SK-N-SH (cell line): ENCODE measurements around the gene ROBO1. TPM values are rescaled to one million over a fixed set of nuclear protein-coding genes. Genes with fewer than 3 reads are reported as not detected.
A peak's percentile ranks its signal among the peaks of the same experiment; 100 is the strongest.
"Not testable (repeated sequence)": the region's sequence is repeated elsewhere in the genome, so short reads cannot be mapped to it uniquely, and the experiment has no call there.

Experiments
- CTCF ChIA-PET: fragments of 300-600, 350-600 bp; formaldehyde crosslinking; extraction: SDS; loops from one replicate; lab custom pipeline; 2021; lab: Yijun Ruan, JAX
- POLR2A ChIA-PET: fragments of 350-600 bp; sonication (Branson Sonifier 250); formaldehyde crosslinking; extraction: SDS; loops from one replicate; lab custom pipeline; 2020; ENCODE audit warnings: antibody characterized with exemption, inconsistent platforms; lab: Yijun Ruan, JAX
- DNase-seq: peaks from one replicate; pipeline ENCODE4 v3.0.0; 2012
- H2AFZ ChIP-seq: fragments of 200-600 bp; sonication (generic); 2 replicates; pipeline ENCODE4 v1.8.1; 2016; ENCODE audit warnings: antibody characterized with exemption, mild to moderate bottlenecking, low read depth
- H3F3A ChIP-seq: fragments of 200-600 bp; sonication (generic); replicated peaks from 2 replicates; pipeline ENCODE3; 2016; ENCODE audit warnings: antibody characterized with exemption, mild to moderate bottlenecking; ENCODE audit not compliant: insufficient read depth
- H3K27ac ChIP-seq, 2 experiments: fragments of 200-500 bp in 1 of 2; fragments of 200-600 bp in 1 of 2; sonication (Bioruptor generic) in 1 of 2; sonication (generic), shearing (Covaris generic) in 1 of 2; 2 replicates each; pipeline versions ENCODE4 v1.5.1 to v1.6.1; 2014 to 2016; ENCODE audit warnings: low read depth in 2 of 2, inconsistent platforms in 1 of 2, low read length in 1 of 2, mild to moderate bottlenecking in 1 of 2, mixed read lengths in 1 of 2
- H3K27me3 ChIP-seq: fragments of 200-600 bp; sonication (generic), shearing (Covaris generic); 2 replicates; pipeline ENCODE4 v1.6.1; 2016; ENCODE audit warnings: mixed run types; ENCODE audit not compliant: insufficient read depth
- H3K36me3 ChIP-seq, 2 experiments: fragments of 200-500 bp in 1 of 2; fragments of 200-600 bp in 1 of 2; sonication (Bioruptor generic) in 1 of 2; sonication (generic) in 1 of 2; replicated peaks in 1 of 2; 2 replicates each; pipeline versions ENCODE3 to v1.5.1; 2014 to 2016; ENCODE audit warnings: low read length in 1 of 2, mild to moderate bottlenecking in 1 of 2; ENCODE audit not compliant: insufficient read depth in 2 of 2, control insufficient read depth in 1 of 2
- H3K4me1 ChIP-seq, 2 experiments: fragments of 200-500 bp in 1 of 2; fragments of 200-600 bp in 1 of 2; sonication (Bioruptor generic) in 1 of 2; sonication (generic), shearing (Covaris generic) in 1 of 2; 2 replicates each; pipeline versions ENCODE4 v1.5.1 to v1.6.1; 2014 to 2016; ENCODE audit warnings: low read depth in 1 of 2, low read length in 1 of 2, mixed run types in 1 of 2; ENCODE audit not compliant: insufficient read depth in 2 of 2, control insufficient read depth in 1 of 2
- H3K4me2 ChIP-seq: fragments of 200-600 bp; sonication (generic), shearing (Covaris generic); 2 replicates; pipeline ENCODE4 v1.6.1; 2017; ENCODE audit warnings: mixed run types
- H3K4me3 ChIP-seq, 2 experiments: fragments of 200-500 bp in 1 of 2; fragments of 200-600 bp in 1 of 2; sonication (Bioruptor generic) in 1 of 2; sonication (generic), shearing (Covaris generic) in 1 of 2; 2 replicates each; pipeline versions ENCODE4 v1.5.1 to v1.8.1; 2014 to 2016; ENCODE audit warnings: low read depth in 2 of 2, inconsistent platforms in 1 of 2, low read length in 1 of 2, mild to moderate bottlenecking in 1 of 2, mixed read lengths in 1 of 2, moderate library complexity in 1 of 2
- H3K79me2 ChIP-seq: fragments of 200-600 bp; sonication (generic); 2 replicates; pipeline ENCODE4 v1.8.1; 2017; ENCODE audit warnings: mild to moderate bottlenecking; ENCODE audit not compliant: insufficient read depth
- H3K9ac ChIP-seq: fragments of 200-600 bp; sonication (generic); 2 replicates; pipeline ENCODE4 v1.6.1; 2017; ENCODE audit warnings: mixed run types
- H3K9me2 ChIP-seq: fragments of 200-600 bp; sonication (generic); 2 replicates; pipeline ENCODE4 v1.6.1; 2017; ENCODE audit warnings: mixed run types
- H3K9me3 ChIP-seq: fragments of 200-600 bp; sonication (generic); 2 replicates; pipeline ENCODE4 v1.6.1; 2017; ENCODE audit warnings: mixed run types, mild to moderate bottlenecking, moderate library complexity
- H4K20me1 ChIP-seq: fragments of 200-600 bp; sonication (generic); 2 replicates; pipeline ENCODE4 v1.6.1; 2017; ENCODE audit warnings: mild to moderate bottlenecking, mixed run types; ENCODE audit not compliant: insufficient read depth
- GABPA ChIP-seq: IDR thresholded peaks from 2 replicates; pipeline ENCODE4 v1.4.0; 2012; ENCODE audit warnings: low read depth, mild to moderate bottlenecking
- RCOR1 ChIP-seq: fragments of 150-350 bp; IDR thresholded peaks from 2 replicates; pipeline ENCODE4 v1.6.1; 2017; ENCODE audit warnings: antibody characterized with exemption, low read length
- WGBS: methylation state at CpG from one replicate; pipeline ENCODE4 v1.1.6; 2017; ENCODE audit warnings: low lambda C conversion rate; 5-methylcytosine and 5-hydroxymethylcytosine counted together
- polyA plus RNA-seq, 3 experiments: library from polyadenylated mRNA; depleted of rRNA; stranded (reverse); fragments of >200 nt; gene quantifications; 2 replicates each; pipeline ENCODE4 v1.2.3, GENCODE V29; 2012
- TF ChIP-seq, protein P1 (sequence below): IDR thresholded peaks from 2 replicates; pipeline ENCODE4; 2012

Gene ROBO1
- polyA plus RNA-seq, 1 of the 3 experiments (the other 2 are of a cell fraction), result 22.7 TPM

DNA sequence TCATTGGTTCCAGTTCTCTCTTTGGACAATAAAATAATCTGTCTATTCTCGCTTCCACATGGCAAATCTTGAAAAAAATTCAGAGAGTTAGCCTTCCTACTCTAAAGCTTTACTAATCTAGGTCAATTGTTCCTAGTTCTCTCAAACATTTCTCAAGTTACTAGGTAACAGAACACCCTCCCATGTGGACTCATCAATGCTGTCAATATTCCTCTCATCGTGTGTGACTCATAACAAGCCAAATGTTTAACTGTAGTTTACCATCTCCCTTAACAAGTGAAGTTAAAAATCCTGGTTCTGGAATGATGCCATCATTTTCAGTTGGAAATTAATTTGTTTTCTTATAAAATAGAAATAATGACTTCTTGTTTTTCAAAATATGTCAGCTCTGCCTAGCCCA lies 438.6 kb downstream of the ROBO1 start:
- H3K4me3 ChIP-seq, result no peak overlapping the region
- no peaks in the 10 kb centered on the region for H3K9me3 ChIP-seq
- no peaks in the 10 kb centered on the region for H3K36me3 ChIP-seq
- CTCF ChIA-PET, result no interaction called here
- WGBS, result 77% methylated on average over 2 of the region's 2 CpGs
- H3K79me2 ChIP-seq, result no peaks in the 10 kb centered on the region
- no peaks in the 10 kb centered on the region; the same call in 1 of the 2 replicates for H3K9me2 ChIP-seq
- no peak overlapping the region for H3K4me2 ChIP-seq
- H3K27me3 ChIP-seq, result no peaks in the 10 kb centered on the region
- TF ChIP-seq, protein P1, sequence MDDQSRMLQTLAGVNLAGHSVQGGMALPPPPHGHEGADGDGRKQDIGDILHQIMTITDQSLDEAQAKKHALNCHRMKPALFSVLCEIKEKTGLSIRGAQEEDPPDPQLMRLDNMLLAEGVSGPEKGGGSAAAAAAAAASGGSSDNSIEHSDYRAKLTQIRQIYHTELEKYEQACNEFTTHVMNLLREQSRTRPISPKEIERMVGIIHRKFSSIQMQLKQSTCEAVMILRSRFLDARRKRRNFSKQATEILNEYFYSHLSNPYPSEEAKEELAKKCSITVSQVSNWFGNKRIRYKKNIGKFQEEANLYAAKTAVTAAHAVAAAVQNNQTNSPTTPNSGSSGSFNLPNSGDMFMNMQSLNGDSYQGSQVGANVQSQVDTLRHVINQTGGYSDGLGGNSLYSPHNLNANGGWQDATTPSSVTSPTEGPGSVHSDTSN, result 0 out of 2 replicates have a peak, but pooled peaks have one; percentile 7
- TF ChIP-seq RCOR1, result no peak
- no peaks in the 10 kb centered on the region for H3K4me1 ChIP-seq
- no peaks in the 10 kb centered on the region for H4K20me1 ChIP-seq
- no peak overlapping the region for H2AFZ ChIP-seq
- H3K27ac ChIP-seq, result no peak overlapping the region
- POLR2A ChIA-PET, result no interaction called here
- H3K9ac ChIP-seq, result no peak overlapping the region
- DNase-seq, result no peak
- no peaks in the 10 kb centered on the region for H3F3A ChIP-seq

DNA sequence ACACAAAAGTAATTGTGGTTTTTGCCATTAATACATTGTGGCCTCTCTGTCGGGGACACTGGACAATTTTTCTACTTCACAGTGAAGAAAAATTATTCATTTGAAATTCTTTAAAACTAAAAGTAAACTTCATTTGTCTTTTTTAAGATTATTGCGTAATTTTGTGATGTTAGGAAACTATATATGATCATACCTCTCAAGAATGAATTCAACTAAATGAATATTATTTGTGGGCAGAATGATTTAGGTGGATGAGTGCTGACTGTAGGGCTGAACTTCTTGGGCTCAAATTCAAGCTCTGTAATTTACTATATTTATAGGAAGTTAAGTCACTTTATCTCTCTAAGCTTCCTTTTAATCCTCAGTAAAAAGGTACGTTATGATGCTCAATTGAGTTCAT lies 441.2 kb downstream of the ROBO1 start:
- ChIA-PET CTCF (interaction anchor here (1.1 kb wide), 1 partner anchor 125 kb away, joined by 4 read pairs; no protein-coding TSS in a partner anchor), POLR2A (no interaction called here)
- H4K20me1 ChIP-seq, result no peaks in the 10 kb centered on the region
- H3K9ac ChIP-seq, result no peak overlapping the region
- H3K9me3 ChIP-seq, result no peaks in the 10 kb centered on the region
- no peak overlapping the region for H3K4me3 ChIP-seq
- no peaks in the 10 kb centered on the region for H3K36me3 ChIP-seq
- 75% methylated on average over 3 of the region's 3 CpGs for WGBS
- no peak overlapping the region for H3K27ac ChIP-seq
- H3K4me2 ChIP-seq, result no peak overlapping the region
- DNase-seq, result no peak
- no peaks in the 10 kb centered on the region for H3K4me1 ChIP-seq
- no peaks in the 10 kb centered on the region for H3F3A ChIP-seq
- H3K79me2 ChIP-seq, result no peaks in the 10 kb centered on the region
- no peaks in the 10 kb centered on the region for H3K27me3 ChIP-seq
- TF ChIP-seq GABPA, result no peak
- H3K9me2 ChIP-seq, result no peaks in the 10 kb centered on the region; the same call in 1 of the 2 replicates
- H2AFZ ChIP-seq, result no peak overlapping the region

DNA sequence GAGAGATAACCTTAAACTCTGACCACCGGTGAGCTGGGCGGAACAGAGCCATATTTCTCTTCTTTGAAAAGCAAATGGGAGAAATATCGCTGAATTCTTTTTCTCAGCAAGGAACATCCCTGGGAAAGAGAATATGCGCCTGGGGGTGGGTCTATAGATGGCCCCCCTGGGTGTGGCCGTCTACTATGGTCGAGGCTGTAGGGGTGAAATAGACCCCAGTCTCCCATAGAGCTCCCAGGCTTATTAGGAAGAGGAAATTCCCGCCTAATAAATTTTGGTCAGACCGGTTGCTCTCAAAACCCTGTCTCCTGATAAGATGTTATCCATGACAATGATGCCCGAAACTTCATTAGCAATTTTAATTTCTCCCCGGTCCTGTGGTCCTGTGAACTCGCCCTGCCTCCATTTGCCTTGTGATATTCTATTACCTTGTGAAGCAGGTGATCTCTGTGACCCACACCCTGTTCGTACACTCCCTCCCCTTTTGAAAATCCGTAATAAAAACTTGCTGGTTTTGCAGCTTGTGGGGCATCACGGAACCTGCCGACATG lies 441.9 kb downstream of the ROBO1 start:
- H2AFZ ChIP-seq, H3K27ac ChIP-seq, H4K20me1 ChIP-seq, H3K36me3 ChIP-seq, H3K9me2 ChIP-seq, H3F3A ChIP-seq, H3K79me2 ChIP-seq, H3K9me3 ChIP-seq, H3K4me2 ChIP-seq, POLR2A ChIA-PET, H3K9ac ChIP-seq, H3K4me1 ChIP-seq, DNase-seq, H3K27me3 ChIP-seq, H3K4me3 ChIP-seq: not testable (repeated sequence)
- CTCF ChIA-PET, result interaction anchor here (1.1 kb wide), 1 partner anchor 124 kb away, joined by 4 read pairs; no protein-coding TSS in a partner anchor
- 75% methylated on average over 14 of the region's 15 CpGs for WGBS
